HG02852 (cell line): ENCODE data around the gene NTRK2.
A peak's percentile ranks its signal among the peaks of the same experiment; 100 is the strongest.

Experiments used
- ATAC-seq: cut with Tn5 transposase; IDR thresholded peaks from one replicate; pipeline ENCODE4 v1.9.1; 2021; ENCODE audit warnings: mild to moderate bottlenecking, moderate library complexity; ENCODE audit not compliant: unreplicated experiment

The NTRK2 gene

GRCh38 chr9:84928419-84928818, 258.9 kb downstream of the NTRK2 start:
- no peak for ATAC-seq

GRCh38 chr9:84929068-84929467, 259.5 kb downstream of the NTRK2 start:
- no peak for ATAC-seq

- ATAC-seq, result no peak
These were observed 263.5 kb downstream of the NTRK2 start for GRCh38 chr9:84932915-84933527.

GRCh38 chr9:84935528-84936117, 266.1 kb downstream of the NTRK2 start:
- no peak for ATAC-seq

GRCh38 chr9:84937180-84937579, 267.7 kb downstream of the NTRK2 start:
- no peak for ATAC-seq

DNA sequence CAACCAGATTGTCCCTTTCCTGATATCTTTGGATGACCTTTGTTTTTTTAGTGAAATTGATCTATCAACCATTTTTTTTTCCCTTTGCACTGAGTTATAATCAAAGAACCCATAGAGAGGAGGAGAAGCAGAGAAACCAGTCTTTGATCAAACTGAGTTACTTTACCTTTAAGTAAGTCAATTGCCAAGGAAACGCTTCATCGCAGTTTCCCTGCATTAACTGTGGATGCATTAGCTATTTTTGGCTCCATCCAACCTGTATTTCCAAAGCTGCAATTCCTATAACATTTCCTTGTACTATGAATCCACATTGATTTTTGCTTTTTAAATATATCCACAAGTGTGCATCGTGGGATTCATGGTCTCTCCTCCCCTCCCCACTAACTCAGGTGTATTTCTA, 268.1 kb downstream of the NTRK2 start:
- no peak for ATAC-seq

- ATAC-seq, result no peak
These were observed 270.2 kb downstream of the NTRK2 start for GRCh38 chr9:84939774-84940173.

GRCh38 chr9:84940294-84940693, 270.8 kb downstream of the NTRK2 start:
- no peak for ATAC-seq

- no peak for ATAC-seq
These were observed 272.3 kb downstream of the NTRK2 start for GRCh38 chr9:84941792-84942191.

GRCh38 chr9:84943482-84944050, 274.0 kb downstream of the NTRK2 start:
- no peak for ATAC-seq

- ATAC-seq, result no peak
These were observed 276.5 kb downstream of the NTRK2 start for GRCh38 chr9:84945878-84946538.

GRCh38 chr9:84947412-84947972, 278.0 kb downstream of the NTRK2 start:
- ATAC-seq, result no peak

- no peak for ATAC-seq
These were observed 279.7 kb downstream of the NTRK2 start for GRCh38 chr9:84949258-84949657.

- no peak for ATAC-seq
These were observed 280.4 kb downstream of the NTRK2 start for GRCh38 chr9:84949971-84950370.

- ATAC-seq, result no peak
These were observed 281.6 kb downstream of the NTRK2 start for GRCh38 chr9:84950879-84951811.

GRCh38 chr9:84953252-84953773, 283.8 kb downstream of the NTRK2 start:
- no peak for ATAC-seq

- peak; percentile 99 for ATAC-seq
These were observed 284.5 kb downstream of the NTRK2 start for GRCh38 chr9:84953797-84954705.

DNA sequence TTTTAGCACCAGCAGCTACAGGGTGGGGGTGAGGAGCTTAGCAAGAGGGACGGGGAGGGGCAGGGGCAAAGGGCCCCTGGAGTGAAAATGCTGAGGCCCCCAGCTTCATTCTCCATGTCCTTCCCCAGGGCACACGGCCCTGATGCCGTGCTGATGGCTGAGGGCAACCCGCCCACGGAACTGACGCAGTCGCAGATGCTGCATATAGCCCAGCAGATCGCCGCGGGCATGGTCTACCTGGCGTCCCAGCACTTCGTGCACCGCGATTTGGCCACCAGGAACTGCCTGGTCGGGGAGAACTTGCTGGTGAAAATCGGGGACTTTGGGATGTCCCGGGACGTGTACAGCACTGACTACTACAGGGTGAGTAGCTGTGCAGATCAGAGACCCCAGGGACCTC, 285.6 kb downstream of the NTRK2 start:
- no peak for ATAC-seq

GRCh38 chr9:84955971-84956370, 286.4 kb downstream of the NTRK2 start:
- ATAC-seq, result no peak
